Peyer's patch (tissue), 4 donors: ENCODE data around the gene BICD1. TPM values are rescaled to one million over a fixed set of nuclear protein-coding genes. Genes with fewer than 3 reads are reported as not detected.
"Not testable (repeated sequence)": the region's sequence is repeated elsewhere in the genome, so short reads cannot be mapped to it uniquely, and the experiment has no call there.

ENCODE experiments used
- DNase-seq, 3 donors: peaks; one replicate each; pipeline ENCODE4 v3.0.0-alpha.2; 2017 to 2019
- H3K27ac ChIP-seq, 4 donors: fragments of 200-600 bp; sonication (generic); one replicate each; pipeline ENCODE4 v1.5.1; 2016 to 2019
- H3K27me3 ChIP-seq, 2 donors: fragments of 200-600 bp; sonication (generic); one replicate each; pipeline ENCODE4 v1.5.1; 2019
- H3K36me3 ChIP-seq, 3 donors: fragments of 200-600 bp; sonication (generic); one replicate each; pipeline ENCODE4 v1.5.1; 2016 to 2019
- H3K4me1 ChIP-seq, 4 donors: fragments of 200-600 bp; sonication (generic); one replicate each; pipeline ENCODE4 v1.5.1; 2016 to 2019
- H3K4me3 ChIP-seq, 4 donors: fragments of 200-600 bp; sonication (generic); 1 replicate in 3 of 4; 2 replicates in 1 of 4; pipeline ENCODE4 v1.5.1; 2016 to 2019; ENCODE audit warnings: mild to moderate bottlenecking in 1 of 4
- H3K9me3 ChIP-seq, 4 donors: fragments of 200-600 bp; sonication (generic); one replicate each; pipeline ENCODE4 v1.5.1; 2016 to 2019; ENCODE audit warnings: mild to moderate bottlenecking in 1 of 4
- POLR2A ChIP-seq, 2 donors: fragments of 450-650 bp; IDR thresholded peaks; one replicate each; pipeline ENCODE4 v1.5.1; 2017; ENCODE audit warnings: antibody characterized with exemption in 2 of 2, mild to moderate bottlenecking in 2 of 2, moderate library complexity in 2 of 2
- total RNA-seq, 4 donors: library from RNA; depleted of rRNA; stranded (reverse); fragments of >200 nt; gene quantifications; one replicate each; pipeline ENCODE4 v1.1.0, GENCODE V29; 2016
- TF ChIP-seq, protein P1 (sequence below), 6 experiments: fragments of 450-650 bp in 4 of 6; fragments of 200-600 bp in 2 of 6; sonication (generic) in 1 of 6; IDR thresholded peaks; one replicate each; pipeline ENCODE4 v1.5.1; 2017 to 2019; ENCODE audit warnings: antibody characterized with exemption in 6 of 6, mild to moderate bottlenecking in 3 of 6, moderate library complexity in 1 of 6

The BICD1 gene
- total RNA-seq, 4 donors from 2014 or later = 3.5 to 39.6 (median 10.5) TPM

GRCh38 chr12:32178341-32179010 lies 71.8 kb downstream of the BICD1 start:
- no peak for DNase-seq
- H3K4me1 ChIP-seq = no peaks in the 10 kb centered on the region
- TF ChIP-seq, protein P1, sequence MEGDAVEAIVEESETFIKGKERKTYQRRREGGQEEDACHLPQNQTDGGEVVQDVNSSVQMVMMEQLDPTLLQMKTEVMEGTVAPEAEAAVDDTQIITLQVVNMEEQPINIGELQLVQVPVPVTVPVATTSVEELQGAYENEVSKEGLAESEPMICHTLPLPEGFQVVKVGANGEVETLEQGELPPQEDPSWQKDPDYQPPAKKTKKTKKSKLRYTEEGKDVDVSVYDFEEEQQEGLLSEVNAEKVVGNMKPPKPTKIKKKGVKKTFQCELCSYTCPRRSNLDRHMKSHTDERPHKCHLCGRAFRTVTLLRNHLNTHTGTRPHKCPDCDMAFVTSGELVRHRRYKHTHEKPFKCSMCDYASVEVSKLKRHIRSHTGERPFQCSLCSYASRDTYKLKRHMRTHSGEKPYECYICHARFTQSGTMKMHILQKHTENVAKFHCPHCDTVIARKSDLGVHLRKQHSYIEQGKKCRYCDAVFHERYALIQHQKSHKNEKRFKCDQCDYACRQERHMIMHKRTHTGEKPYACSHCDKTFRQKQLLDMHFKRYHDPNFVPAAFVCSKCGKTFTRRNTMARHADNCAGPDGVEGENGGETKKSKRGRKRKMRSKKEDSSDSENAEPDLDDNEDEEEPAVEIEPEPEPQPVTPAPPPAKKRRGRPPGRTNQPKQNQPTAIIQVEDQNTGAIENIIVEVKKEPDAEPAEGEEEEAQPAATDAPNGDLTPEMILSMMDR (IDR thresholded peaks at IDR 0.05) = no peak
- no peak for TF ChIP-seq POLR2A (IDR thresholded peaks at IDR 0.05)

DNA sequence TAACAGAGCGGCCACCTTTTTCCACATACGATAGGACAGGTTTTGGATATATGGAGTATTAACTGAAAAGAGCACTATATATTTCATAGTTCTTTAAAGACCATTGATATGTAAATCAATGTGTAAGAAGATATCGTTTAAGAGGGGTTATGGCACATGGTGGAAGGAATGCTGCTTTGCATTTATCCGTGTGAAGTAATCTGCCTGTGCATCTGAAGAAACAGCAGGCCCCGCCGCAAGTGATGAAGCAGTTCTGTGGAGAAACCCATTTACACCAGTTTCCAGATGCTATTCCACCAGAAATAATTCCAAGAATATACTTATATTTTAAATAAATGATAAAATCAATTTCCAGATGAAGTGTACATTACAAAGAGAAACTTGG lies 72.4 kb downstream of the BICD1 start:
- no peak for TF ChIP-seq POLR2A (IDR thresholded peaks at IDR 0.05)
- TF ChIP-seq, protein P1 (IDR thresholded peaks at IDR 0.05) = no peak

More at GRCh38 chr12:32178341-32179010, 71.8 kb downstream of the BICD1 start:
- H3K4me3 ChIP-seq = no peak overlapping the region
- no peak overlapping the region for H3K27ac ChIP-seq
- H3K27me3 ChIP-seq = no peaks in the 10 kb centered on the region
- H3K9me3 ChIP-seq = no peaks in the 10 kb centered on the region
- H3K36me3 ChIP-seq = no peaks in the 10 kb centered on the region

GRCh38 chr12:32181498-32182175 lies 75.0 kb downstream of the BICD1 start:
- Histone ChIP-seq H3K4me3 (no peak overlapping the region), H3K27ac (no peak overlapping the region), H3K4me1 (no peaks in the 10 kb centered on the region), H3K9me3 (no peaks in the 10 kb centered on the region), H3K36me3 (no peaks in the 10 kb centered on the region), H3K27me3 (no peaks in the 10 kb centered on the region)
- TF ChIP-seq, protein P1 (IDR thresholded peaks at IDR 0.05) = no peak
- TF ChIP-seq POLR2A (IDR thresholded peaks at IDR 0.05) = no peak
- no peak for DNase-seq

More for the DNA sequence above, 72.4 kb downstream of the BICD1 start:
- H3K27me3 ChIP-seq = no peaks in the 10 kb centered on the region
- H3K4me3 ChIP-seq = no peak overlapping the region
- no peak for DNase-seq
- no peaks in the 10 kb centered on the region for H3K36me3 ChIP-seq
- H3K9me3 ChIP-seq = no peaks in the 10 kb centered on the region
- H3K27ac ChIP-seq = no peak overlapping the region
- H3K4me1 ChIP-seq = no peaks in the 10 kb centered on the region

GRCh38 chr12:32183650-32184049 lies 77.0 kb downstream of the BICD1 start:
- DNase-seq = no peak
- Histone ChIP-seq H3K9me3 (no peaks in the 10 kb centered on the region), H3K27me3 (no peaks in the 10 kb centered on the region), H3K36me3 (no peaks in the 10 kb centered on the region), H3K4me3 (no peak overlapping the region), H3K27ac (no peak overlapping the region), H3K4me1 (no peaks in the 10 kb centered on the region)
- TF ChIP-seq POLR2A (IDR thresholded peaks at IDR 0.05) = no peak
- TF ChIP-seq, protein P1 (IDR thresholded peaks at IDR 0.05) = no peak

DNA sequence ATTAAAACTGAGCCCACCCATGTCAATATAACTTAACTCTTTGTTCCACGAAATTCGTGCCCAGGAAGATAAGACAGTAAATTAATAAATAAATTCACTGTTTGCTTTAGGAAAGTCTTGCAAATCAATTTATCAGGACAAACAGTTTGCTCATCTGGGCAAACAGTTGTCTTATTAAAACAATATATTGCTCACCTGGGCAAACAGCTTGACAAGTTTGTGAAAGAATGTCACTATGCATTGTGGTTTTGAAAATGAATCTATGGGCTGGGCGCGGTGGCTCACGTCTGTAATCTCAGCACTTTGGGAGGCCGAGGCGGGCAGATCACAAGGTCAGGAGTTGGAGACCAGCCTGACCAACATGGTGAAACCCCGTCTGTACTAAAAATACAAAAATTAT lies 80.5 kb downstream of the BICD1 start:
- H3K27ac ChIP-seq, H3K4me3 ChIP-seq, H3K36me3 ChIP-seq, H3K4me1 ChIP-seq, DNase-seq, H3K9me3 ChIP-seq, H3K27me3 ChIP-seq: not testable (repeated sequence)

DNA sequence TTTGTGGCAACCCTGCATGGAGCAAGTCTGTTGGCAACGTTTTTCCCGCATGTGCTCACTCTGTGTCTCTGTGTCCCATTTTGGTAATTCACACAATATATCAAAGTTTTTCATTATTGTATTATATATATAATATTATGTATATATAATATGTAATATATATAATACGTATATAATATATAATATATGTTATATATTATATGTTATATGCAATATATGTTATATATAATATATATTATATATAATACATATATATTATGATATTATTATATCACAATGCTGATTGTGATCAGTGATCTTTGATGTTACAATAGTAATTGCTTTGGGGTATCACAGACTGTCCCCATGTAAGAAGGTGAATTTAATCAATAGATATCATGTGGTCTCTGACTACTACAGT lies 84.8 kb downstream of the BICD1 start:
- no peak for DNase-seq
- TF ChIP-seq, protein P1 (IDR thresholded peaks at IDR 0.05) = no peak
- TF ChIP-seq POLR2A (IDR thresholded peaks at IDR 0.05) = no peak
- Histone ChIP-seq H3K4me3 (no peak overlapping the region), H3K27ac (no peak overlapping the region), H3K9me3 (no peaks in the 10 kb centered on the region), H3K4me1 (no peaks in the 10 kb centered on the region), H3K27me3 (no peaks in the 10 kb centered on the region), H3K36me3 (no peaks in the 10 kb centered on the region)
